Adrenal gland (tissue), 5 donors: ENCODE measurements around the gene ACOT6.

ENCODE experiments used
- POLR2A ChIP-seq, 2 donors: fragments of 450-650 bp; IDR thresholded peaks; one replicate each; pipeline ENCODE4 v1.6.1; 2017; ENCODE audit warnings: antibody characterized with exemption in 2 of 2, mild to moderate bottlenecking in 2 of 2, moderate library complexity in 1 of 2
- TF ChIP-seq, protein P1 (sequence below), 6 experiments: fragments of 450-650 bp in 4 of 6; fragments of 200-600 bp in 2 of 6; sonication (generic) in 1 of 6; IDR thresholded peaks; 1 replicate in 5 of 6; 2 replicates in 1 of 6; pipeline versions ENCODE4 v1.5.1 to v1.8.0; 2016 to 2021; ENCODE audit warnings: antibody characterized with exemption in 6 of 6, mild to moderate bottlenecking in 2 of 6, moderate library complexity in 1 of 6
- donor health status: DM: no; HTN: no; CAD: no.

DNA sequence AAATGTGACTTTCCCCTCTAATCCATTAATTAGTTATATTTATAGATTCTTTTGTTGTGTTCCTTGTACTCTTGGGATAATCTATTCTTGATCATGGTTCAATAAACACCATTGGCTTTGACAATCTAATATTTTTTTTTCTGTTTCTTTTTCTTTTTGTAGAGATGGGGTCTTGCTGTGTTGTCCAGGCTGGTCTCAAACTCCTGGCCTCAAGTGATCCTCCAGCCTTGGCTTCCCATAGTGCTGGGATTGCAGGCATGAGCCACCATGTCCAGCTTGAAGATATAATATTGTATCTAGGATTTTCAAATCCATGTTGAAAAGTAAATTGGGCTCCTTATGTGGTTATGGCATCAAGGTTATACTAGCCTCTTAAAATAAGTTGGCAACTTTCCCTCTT, 38.7 kb downstream of the ACOT6 start:
- no peak for TF ChIP-seq POLR2A (IDR thresholded peaks at IDR 0.05)
- TF ChIP-seq, protein P1, sequence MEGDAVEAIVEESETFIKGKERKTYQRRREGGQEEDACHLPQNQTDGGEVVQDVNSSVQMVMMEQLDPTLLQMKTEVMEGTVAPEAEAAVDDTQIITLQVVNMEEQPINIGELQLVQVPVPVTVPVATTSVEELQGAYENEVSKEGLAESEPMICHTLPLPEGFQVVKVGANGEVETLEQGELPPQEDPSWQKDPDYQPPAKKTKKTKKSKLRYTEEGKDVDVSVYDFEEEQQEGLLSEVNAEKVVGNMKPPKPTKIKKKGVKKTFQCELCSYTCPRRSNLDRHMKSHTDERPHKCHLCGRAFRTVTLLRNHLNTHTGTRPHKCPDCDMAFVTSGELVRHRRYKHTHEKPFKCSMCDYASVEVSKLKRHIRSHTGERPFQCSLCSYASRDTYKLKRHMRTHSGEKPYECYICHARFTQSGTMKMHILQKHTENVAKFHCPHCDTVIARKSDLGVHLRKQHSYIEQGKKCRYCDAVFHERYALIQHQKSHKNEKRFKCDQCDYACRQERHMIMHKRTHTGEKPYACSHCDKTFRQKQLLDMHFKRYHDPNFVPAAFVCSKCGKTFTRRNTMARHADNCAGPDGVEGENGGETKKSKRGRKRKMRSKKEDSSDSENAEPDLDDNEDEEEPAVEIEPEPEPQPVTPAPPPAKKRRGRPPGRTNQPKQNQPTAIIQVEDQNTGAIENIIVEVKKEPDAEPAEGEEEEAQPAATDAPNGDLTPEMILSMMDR (IDR thresholded peaks at IDR 0.05) = no peak
